Esophagus squamous epithelium (tissue), 4 donors: ENCODE results near the gene STK32A.

Experiments
- POLR2A ChIP-seq, 4 donors: fragments of 450-650 bp; IDR thresholded peaks; one replicate each; pipeline ENCODE4 v1.6.1; 2017; ENCODE audit warnings: antibody characterized with exemption in 4 of 4, mild to moderate bottlenecking in 4 of 4, moderate library complexity in 3 of 4
- TF ChIP-seq, protein P1 (sequence below), 6 experiments: fragments of 450-650 bp in 4 of 6; fragments of 200-600 bp in 2 of 6; sonication (generic) in 2 of 6; IDR thresholded peaks; one replicate each; pipeline ENCODE4 v1.5.1; 2016 to 2019; ENCODE audit warnings: antibody characterized with exemption in 6 of 6, mild to moderate bottlenecking in 4 of 6, moderate library complexity in 4 of 6

GRCh38 chr5:147391781-147392180, 157.0 kb downstream of the STK32A start:
- TF ChIP-seq, protein P1, sequence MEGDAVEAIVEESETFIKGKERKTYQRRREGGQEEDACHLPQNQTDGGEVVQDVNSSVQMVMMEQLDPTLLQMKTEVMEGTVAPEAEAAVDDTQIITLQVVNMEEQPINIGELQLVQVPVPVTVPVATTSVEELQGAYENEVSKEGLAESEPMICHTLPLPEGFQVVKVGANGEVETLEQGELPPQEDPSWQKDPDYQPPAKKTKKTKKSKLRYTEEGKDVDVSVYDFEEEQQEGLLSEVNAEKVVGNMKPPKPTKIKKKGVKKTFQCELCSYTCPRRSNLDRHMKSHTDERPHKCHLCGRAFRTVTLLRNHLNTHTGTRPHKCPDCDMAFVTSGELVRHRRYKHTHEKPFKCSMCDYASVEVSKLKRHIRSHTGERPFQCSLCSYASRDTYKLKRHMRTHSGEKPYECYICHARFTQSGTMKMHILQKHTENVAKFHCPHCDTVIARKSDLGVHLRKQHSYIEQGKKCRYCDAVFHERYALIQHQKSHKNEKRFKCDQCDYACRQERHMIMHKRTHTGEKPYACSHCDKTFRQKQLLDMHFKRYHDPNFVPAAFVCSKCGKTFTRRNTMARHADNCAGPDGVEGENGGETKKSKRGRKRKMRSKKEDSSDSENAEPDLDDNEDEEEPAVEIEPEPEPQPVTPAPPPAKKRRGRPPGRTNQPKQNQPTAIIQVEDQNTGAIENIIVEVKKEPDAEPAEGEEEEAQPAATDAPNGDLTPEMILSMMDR (IDR thresholded peaks at IDR 0.05) = peak in 5 of 6 experiments; percentile 34 to 60 (median 49)
- no peak for TF ChIP-seq POLR2A (IDR thresholded peaks at IDR 0.05)
